DOHH2 (cell line): ENCODE measurements around the gene CGNL1.

ENCODE experiments used
- CTCF ChIP-seq: fragments of 200-600 bp; sonication (generic); IDR thresholded peaks from one replicate; pipeline ENCODE4 v1.5.1; 2014; ENCODE audit warnings: antibody characterized with exemption, mild to moderate bottlenecking, low read depth, low read length; ENCODE audit not compliant: poor library complexity, severe bottlenecking
- EZH2phosphoT487 ChIP-seq: fragments of 200-600 bp; sonication (generic); IDR thresholded peaks from 2 replicates; pipeline ENCODE4 v1.6.1; 2017; ENCODE audit warnings: borderline replicate concordance, mild to moderate bottlenecking, antibody characterized with exemption, low read length, moderate library complexity, mixed read lengths

DNA sequence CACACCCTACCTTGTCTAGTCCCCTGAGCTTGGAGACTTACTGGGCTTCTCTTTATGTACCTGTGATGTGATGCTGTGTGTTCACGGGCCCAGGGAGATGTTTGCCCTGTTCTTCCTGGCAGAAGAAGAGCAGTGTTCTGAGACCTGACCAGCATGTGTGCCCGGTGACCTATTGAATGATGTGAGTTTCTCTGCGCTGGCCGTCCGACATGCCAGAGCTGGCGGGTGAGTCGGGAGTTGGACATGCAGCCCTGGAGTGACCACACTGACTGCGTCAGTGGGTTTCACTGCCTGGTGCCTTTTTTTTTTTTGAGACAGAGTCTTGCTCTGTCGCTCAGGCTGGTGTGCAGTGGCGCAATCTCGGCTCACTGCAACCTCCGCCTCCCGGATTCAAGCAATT is 42.3 kb downstream of the CGNL1 start:
- no peak for TF ChIP-seq CTCF
- TF ChIP-seq EZH2phosphoT487, result no peak
